Lower leg skin (tissue), 4 donors: ENCODE results near the gene MAPKAPK3. TPM values are rescaled to one million over a fixed set of nuclear protein-coding genes. Genes with fewer than 3 reads are reported as not detected.

Experiments used
- DNase-seq, 2 donors: peaks; one replicate each; pipeline ENCODE4 v3.0.0-alpha.2; 2019; ENCODE audit warnings: low spot score in 2 of 2
- H3K4me3 ChIP-seq: fragments of 200-600 bp; sonication (generic); 2 replicates; pipeline ENCODE4 v1.5.1; 2017; ENCODE audit warnings: mild to moderate bottlenecking, low read depth; ENCODE audit not compliant: poor library complexity, severe bottlenecking
- CTCF ChIP-seq, 3 donors: fragments of 450-650 bp; IDR thresholded peaks; one replicate each; pipeline ENCODE4 v1.5.1; 2016; ENCODE audit warnings: antibody characterized with exemption in 3 of 3, mild to moderate bottlenecking in 3 of 3, moderate library complexity in 2 of 3
- POLR2A ChIP-seq, 2 donors: fragments of 450-650 bp; IDR thresholded peaks; one replicate each; pipeline ENCODE4 v1.6.1; 2016 to 2017; ENCODE audit warnings: antibody characterized with exemption in 2 of 2, mild to moderate bottlenecking in 1 of 2, moderate library complexity in 1 of 2
- WGBS, 2 donors: methylation state at CpG; one replicate each; pipeline ENCODE4 v1.1.5; 2018; 5-methylcytosine and 5-hydroxymethylcytosine counted together
- intact Hi-C: fragments of 100-400 bp; cut with DNase I; formaldehyde crosslinking; loops from one replicate; pipeline ENCODE4 v1.15.0; 2023; ENCODE audit warnings: low total_unique reads
- microRNA-seq, 2 donors: library from miRNA; unstranded; fragments of <30 nt; microRNA quantifications; one replicate each; pipeline ENCODE4, GENCODE V29; 2016; ENCODE audit warnings: borderline replicate concordance in 2 of 2, borderline number of aligned reads in 1 of 2
- total RNA-seq, 4 donors: library from RNA; depleted of rRNA; stranded (reverse); fragments of >200 nt; gene quantifications; one replicate each; pipeline ENCODE4 v1.1.0, GENCODE V29; 2016

Gene MAPKAPK3
- total RNA-seq, 4 donors from 2014 or later = 65.2 to 128 (median 91.7) TPM

- no peak for TF ChIP-seq CTCF (IDR thresholded peaks at IDR 0.05)
- no peak for TF ChIP-seq POLR2A (IDR thresholded peaks at IDR 0.05)
- no peak for DNase-seq
- intact Hi-C loops = no loop called here
- no peak overlapping the region for H3K4me3 ChIP-seq
- 39 to 48% methylated on average over 5 to 6 of the region's 6 CpGs for WGBS, 2 donors
Observed at GRCh38 chr3:50689558-50689957, 72.6 kb downstream of the MAPKAPK3 start.

GRCh38 chr3:50695031-50695430 lies 78.1 kb downstream of the MAPKAPK3 start:
- no peak for DNase-seq
- 80 to 88% methylated on average over 2 of the region's 2 CpGs for WGBS, 2 donors
- H3K4me3 ChIP-seq = no peak overlapping the region
- TF ChIP-seq CTCF (IDR thresholded peaks at IDR 0.05) (no peak), POLR2A (IDR thresholded peaks at IDR 0.05) (no peak)
- intact Hi-C loops = no loop called here

GRCh38 chr3:50696276-50696675 lies 79.3 kb downstream of the MAPKAPK3 start:
- TF ChIP-seq CTCF (IDR thresholded peaks at IDR 0.05) = no peak
- TF ChIP-seq POLR2A (IDR thresholded peaks at IDR 0.05) = no peak
- DNase-seq = no peak
- H3K4me3 ChIP-seq = no peak overlapping the region
- WGBS, 2 donors = 89 to 90% methylated on average over 3 of the region's 3 CpGs
- intact Hi-C loops = no loop called here

GRCh38 chr3:50698269-50698668 lies 81.3 kb downstream of the MAPKAPK3 start:
- no peak for DNase-seq
- 93 to 98% methylated on average over 2 of the region's 2 CpGs for WGBS, 2 donors
- no peak for TF ChIP-seq CTCF (IDR thresholded peaks at IDR 0.05)
- intact Hi-C loops = no loop called here
- H3K4me3 ChIP-seq = no peak overlapping the region

Small RNAs within 50 kb of the gene (microRNA-seq; reads per million reads assigned to microRNA genes)
- gene MIR4787 = 0.57 to 1.4 reads per million in 2 donors

Other genes starting within 250 kb of the MAPKAPK3 start
- 1 to 10 TPM; 1.1 to 2.0 (median 1.6) TPM for gene CACNA2D2, start 113.5 kb upstream of the MAPKAPK3 start, total RNA-seq
- gene C3orf18, start 49.4 kb upstream of the MAPKAPK3 start, total RNA-seq = 1 to 10 TPM in 3 of 4 donors, under 1 TPM in 1; 0.27 to 3.9 (median 2.0) TPM
- 1 to 10 TPM; 2.9 to 8.1 (median 4.8) TPM for gene HEMK1, start 47.6 kb upstream of the MAPKAPK3 start, total RNA-seq
- 10 to 100 TPM; 10.4 to 14.5 (median 12.9) TPM for gene CISH, start 5.4 kb upstream of the MAPKAPK3 start, total RNA-seq
- 1 to 10 TPM; 2.0 to 4.5 (median 3.0) TPM for gene DOCK3, start 57.8 kb downstream of the MAPKAPK3 start, total RNA-seq